ENCODE measurements around the gene ADCY9.
"Not testable (repeated sequence)": the region's sequence is repeated elsewhere in the genome, so short reads cannot be mapped to it uniquely, and the experiment has no call there.

ADCY9 gene

DNA sequence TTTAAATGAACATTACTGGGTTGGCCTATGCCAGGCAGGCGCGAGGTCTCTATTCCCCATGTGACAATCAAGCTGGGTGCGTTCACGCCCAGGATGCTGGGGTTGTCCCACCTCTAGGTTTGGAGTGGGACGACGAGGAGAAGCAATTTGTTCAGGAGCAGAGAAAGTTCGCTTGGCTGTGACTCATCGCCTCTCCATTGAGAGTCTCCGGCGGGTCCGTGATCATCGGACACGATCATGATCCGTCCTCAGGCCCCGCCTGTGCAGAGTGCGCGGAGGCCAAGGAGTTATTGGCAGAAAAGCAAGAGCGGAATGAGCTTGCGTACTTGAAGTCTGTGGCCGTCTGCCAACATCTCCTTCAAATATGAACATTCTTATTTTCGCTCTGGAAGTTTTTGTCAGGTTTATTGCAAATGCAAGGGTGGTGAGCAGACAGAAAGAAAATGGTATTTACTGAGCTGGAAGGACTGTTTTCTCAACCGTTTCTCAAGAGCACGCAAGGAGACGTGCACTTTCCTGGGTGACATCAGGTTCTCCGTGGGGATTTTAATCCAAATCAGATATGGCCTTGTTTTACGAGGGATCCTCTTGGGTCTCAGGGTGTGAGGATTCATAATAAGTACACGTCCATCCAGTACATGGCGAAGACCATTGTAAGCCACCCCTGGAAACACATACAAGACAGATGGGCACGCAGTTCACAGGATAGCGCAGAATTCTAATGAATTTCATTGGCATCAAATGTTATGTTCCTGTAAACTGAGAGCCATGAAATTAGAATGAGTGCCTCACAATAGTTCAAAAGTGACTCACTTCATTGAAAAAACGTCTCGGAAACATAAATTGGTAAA lies 165.7 kb downstream of the ADCY9 start:
- no peak for DNase-seq (ENCODE audit: low read depth, low spot score)

DNA sequence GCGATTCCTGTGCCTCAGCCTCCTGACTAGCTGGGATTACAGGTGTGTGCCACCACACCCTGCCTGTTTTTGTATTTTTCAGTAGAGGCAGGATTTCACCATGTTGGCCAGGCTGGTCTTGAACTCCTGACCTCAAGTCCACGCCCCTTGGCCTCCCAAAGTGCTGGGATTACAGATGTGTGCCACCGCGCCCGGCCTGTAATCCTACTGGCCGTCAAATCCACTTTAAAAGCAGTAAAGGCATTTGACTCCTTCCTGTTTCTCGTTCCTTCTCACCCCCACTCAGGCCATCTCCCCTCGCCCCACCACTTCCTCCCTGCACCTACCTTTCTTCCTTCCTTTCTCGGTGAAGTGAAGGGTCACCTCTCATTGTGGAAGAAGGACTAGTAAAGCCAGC lies 166.3 kb downstream of the ADCY9 start:
- no peak for DNase-seq (ENCODE audit: low read depth, low spot score)

DNA sequence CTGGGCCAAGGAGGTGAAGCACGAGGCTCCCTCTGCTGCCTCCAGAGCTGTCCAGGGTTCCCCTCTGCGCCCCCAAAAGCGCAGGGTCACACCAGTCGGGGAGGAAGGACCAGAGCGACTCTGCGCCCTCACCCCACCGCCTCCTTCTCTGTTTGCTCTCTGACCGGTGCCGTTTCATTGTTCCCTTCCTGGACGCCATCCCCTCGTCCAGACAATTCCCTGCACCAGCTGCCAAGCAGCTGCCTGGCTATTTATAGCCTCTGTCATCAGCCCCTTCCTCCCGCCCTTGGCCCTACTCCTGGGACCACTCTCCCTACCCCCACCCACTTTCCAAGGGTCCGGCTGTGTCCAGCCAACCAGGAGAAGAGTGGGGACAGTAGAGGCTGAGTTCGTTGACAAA lies 167.0 kb downstream of the ADCY9 start:
- no peak for DNase-seq (ENCODE audit: low read depth, low spot score)

DNA sequence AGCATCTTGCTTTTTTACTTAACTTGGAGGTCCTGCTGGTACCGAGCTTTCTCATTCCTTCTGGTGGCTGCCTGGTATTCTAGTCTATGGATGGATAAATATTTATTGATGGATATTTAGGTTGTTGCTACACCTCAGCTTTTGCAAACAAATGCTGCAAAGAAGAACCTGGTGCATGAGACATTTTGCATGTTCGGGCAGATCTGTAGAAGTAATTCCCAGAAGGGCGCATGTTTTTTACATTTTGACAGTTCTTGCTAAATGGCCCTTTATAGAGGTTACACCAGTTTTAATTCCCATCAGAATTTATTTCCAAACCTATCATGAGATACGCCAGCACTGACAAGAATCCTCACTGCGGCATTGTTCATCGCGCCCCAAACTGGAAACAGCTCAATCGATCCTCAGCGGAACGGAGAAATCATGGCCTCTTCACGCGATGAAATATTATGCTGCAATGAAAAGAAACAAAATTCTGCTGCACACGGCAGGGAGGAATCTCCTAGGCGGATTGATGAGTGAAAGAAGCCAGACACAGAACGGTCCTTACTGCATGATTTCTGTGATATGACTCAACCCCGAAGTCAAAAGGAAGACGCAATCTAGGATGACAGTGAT lies 167.8 kb downstream of the ADCY9 start:
- no peak for DNase-seq (ENCODE audit: low read depth, low spot score)

DNA sequence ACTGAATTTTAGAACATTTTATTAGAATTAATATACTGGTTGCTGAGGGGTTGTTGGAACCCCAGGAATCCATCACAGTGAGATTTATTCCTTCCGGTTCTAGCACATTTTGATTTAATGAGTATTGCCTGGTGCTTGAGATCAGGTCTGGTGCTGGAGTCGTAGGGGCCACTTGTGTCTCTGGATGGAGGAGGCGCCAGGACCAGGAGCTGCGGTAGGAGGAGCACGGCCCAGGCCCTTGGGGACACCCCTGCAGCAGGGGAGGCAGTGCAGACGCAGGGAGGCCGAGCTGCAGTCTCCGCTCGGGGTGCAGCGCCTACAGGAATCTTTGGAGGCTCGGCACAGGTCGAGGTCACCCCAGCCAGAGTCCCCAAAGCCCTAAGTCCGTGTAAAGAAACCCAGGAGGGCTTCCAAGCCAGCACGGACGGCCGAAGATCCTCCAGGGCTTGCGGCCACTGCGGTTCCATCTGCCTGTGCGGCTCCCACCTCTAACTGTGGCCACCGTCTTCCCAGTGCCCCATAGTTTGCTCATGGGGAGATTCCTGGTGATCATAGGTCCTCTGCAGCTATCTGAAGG lies 169.6 kb downstream of the ADCY9 start:
- no peak for DNase-seq (ENCODE audit: low read depth, low spot score)

DNA sequence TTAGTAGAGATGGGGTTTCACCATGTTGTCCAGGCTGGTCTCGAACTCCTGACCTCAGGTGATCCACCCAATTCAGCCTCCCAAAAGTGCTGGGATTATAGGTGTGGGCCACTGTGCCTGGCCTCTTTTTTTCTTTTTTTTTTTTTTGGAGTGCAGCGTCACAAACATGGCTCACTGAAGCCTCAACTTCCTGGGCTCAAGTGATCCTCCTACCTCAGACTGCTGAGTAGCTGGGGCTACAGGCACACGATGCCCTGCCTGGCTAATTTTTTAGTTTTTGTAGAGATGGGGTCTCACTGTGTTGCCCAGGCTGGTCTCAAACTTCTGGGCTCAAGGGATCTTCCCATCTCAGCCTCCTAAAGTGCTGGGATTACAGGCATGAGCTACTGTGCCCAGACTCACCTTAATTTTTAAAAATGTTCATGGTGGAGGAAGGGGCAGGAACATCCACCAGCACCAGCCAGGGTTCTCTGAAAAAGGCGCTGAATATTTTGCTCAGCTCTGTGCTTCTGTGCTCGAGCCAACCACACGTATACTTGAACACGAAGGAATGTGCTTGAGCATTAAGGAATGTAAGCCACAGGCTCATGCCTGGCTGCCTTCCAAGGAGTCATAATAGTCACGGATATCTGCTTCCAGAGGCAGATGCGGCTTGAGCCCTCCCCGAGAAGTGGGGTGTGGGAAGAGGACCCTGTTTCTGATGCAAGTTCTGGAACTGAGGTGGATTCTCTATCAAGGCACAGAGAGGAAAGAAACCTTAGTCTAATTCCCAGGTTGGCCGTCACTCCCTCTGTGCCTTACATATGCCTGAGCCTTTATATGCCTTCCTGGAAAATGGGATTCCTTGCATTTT lies 170.3 kb downstream of the ADCY9 start:
- DNase-seq (ENCODE audit: low read depth, low spot score), result peak; percentile 35

DNA sequence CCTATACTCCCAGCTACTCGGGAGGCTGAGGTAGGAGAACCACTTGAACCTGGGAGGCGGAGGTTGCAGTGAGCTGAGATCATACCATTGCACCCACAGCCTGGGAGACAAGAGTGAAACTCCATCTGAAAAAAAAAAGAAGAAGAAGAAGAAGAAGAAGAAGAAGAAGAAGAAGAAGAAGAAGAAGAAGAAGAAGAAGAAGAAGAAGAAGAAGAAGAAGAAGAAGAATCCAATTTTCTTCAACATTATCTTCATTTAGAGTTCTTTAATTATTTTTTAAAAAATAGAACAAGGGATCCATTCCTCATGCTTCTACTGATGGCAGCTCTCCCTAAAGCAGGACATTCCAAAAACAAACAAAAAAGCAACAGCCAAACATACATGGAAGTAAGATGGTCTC lies 171.8 kb downstream of the ADCY9 start:
- not testable (repeated sequence) for DNase-seq (ENCODE audit: low read depth, low spot score)

DNA sequence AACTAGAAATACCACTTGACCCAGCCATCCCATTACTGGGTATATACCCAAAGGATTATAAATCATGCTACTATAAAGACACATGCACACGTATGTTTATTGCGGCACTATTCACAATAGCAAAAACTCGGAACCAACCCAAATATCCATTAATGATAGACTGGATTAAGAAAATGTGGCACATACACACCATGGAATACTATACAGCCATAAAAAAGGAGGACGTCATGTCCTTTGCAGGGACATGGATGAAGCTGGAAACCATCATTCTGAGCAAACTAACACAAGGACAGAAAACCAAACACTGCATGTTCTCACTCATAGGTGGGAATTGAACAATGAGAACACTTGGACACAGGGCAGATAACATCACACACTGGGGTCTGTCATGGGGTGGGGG lies 174.1 kb downstream of the ADCY9 start:
- DNase-seq (ENCODE audit: low read depth, low spot score), result not testable (repeated sequence)

DNA sequence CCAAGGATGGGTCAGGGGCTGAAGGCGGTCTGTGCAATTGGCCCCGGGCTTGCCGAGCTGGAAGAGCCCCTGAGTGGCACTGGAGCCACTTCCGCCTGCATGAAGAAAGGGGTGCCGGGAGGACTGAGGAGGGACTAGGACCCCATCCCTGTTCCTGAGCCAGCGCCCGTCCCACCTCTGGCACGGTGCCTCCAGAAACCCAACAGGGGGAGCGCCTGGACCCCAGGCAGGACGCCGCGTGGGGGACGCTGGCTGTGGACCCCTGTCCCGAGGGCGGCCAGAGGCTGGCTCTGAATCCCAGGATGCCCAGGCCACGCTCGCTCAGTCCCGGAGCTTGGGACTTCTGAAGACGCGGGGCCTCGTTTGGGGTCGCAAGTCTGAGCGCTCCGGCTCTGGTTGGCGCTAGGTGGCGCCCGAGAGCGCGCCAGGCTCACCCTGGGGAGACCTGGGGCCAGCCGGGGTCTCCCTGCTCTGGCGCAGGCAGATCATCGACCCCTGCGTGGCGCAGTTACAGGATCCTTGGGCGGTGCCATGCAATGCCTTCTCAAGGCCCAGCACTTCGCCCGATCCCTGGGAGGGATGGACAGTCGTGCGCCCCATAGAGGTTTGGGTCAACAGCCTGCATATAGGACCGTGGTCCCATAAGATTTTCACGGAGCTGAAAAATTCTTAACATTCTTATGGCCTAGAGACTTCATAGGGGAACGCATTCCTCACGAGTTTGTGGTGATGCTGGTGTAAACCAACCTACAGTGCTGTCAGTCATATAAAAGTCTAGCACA lies 177.2 kb downstream of the ADCY9 start:
- peak; percentile 88 for DNase-seq (ENCODE audit: low read depth, low spot score)

DNA sequence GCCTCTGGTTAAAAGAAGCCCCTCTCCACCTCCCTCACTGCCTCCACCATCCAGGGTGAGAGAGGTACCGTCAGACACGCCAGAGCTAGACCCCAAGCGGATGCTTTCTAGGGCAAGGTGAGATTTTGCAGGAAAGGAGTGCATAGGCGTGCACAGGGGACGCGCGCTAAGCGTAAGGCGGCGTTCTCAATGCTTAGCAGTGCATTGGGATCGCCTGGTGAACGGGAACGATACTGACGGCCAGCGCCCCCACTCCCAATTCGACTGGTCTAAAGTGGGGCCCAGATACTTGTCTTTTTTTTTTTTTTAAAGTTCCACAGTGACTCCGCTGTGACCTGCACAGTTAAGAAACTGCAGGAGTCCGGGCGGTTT lies 177.8 kb downstream of the ADCY9 start:
- DNase-seq (ENCODE audit: low read depth, low spot score), result no peak

DNA sequence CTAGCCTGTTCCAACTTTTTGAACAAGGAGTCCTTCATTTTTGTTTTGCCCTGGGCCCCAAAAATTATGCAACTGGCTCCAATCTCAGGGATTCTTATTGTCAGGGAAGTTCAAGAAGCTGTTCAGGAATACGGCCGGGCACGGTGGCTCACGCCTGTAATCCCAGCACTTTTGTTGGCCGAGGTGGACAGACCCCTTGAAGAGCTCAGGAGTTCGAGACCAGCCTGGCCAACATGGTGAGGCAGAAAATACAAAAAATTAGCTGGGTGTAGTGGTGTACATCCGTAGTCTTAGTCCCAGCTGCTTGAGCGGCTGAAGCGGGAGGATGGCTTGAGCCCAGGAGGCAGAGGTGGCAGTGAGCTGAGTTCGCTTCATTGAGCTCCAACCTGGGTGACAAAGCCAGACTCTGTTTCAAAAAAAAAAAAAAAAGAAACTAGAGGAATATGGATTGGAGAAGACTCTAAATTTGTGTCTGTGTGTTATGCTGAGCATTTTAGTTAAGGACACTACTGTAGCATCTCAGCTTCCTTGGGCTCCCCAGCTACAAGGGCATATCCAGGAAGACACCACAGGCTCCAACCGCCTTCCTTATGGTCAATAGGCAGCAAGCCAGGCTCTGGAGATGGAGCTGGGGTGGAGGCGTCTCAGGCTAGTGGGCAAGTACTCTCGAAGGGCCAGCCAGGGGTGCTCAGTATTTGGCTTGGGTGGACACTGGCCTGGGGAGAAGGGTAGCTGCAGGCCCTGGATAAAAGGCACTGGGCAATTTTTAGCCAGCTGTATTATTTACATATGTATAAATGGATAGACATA lies 179.0 kb downstream of the ADCY9 start:
- DNase-seq (ENCODE audit: low read depth, low spot score), result no peak

DNA sequence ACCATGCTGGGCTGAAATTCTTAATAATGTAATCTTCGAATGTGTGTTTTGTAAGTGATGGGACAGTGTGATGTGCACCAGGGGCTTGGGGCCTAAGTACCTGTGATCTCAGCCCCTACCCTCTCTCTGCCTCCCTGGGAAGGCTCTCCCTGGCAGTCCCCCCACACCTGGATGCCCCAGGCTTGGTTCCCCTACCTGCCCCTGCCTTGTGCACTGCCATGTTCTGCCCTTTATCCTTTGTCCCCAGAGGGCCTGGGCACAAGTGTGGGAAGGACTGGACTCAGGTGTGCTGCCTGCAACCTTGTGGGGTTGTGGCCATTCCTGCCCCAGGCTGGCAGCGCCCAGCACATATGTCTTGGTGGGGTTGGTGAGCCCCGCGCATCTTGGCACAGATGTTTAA lies 180.3 kb downstream of the ADCY9 start:
- DNase-seq (ENCODE audit: low read depth, low spot score), result no peak

DNA sequence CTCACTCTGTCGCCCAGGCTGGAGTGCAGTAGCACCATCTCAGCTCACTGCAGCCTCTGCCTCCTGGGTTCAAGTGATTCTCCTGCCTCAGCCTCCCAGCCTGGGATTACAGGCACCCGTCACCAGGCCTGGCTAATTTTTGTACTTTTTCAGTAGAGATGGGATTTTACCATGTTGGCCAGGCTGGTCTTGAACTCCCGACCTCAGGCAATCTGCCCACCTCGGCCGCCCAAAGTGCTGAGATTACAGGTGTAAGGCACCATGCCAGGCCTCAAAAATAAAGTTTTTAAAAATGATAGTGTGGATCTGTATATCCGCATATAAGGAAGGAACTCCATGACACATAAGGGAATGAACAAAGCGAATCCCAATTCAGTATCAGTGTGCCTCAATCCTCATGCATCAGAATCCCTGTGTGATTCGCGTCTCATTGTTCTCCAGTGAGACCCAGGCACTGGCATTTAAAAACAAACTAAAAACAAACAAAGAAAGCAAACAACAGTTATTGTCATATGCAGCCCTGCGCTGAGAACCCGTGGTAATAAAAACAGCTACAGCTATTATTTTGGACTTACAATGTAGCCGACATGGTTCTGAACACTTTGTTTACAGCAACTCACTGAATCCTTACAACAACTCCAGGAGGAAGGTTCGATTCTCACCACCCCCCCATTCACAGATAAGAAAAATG lies 181.6 kb downstream of the ADCY9 start:
- no peak for DNase-seq (ENCODE audit: low read depth, low spot score)

DNA sequence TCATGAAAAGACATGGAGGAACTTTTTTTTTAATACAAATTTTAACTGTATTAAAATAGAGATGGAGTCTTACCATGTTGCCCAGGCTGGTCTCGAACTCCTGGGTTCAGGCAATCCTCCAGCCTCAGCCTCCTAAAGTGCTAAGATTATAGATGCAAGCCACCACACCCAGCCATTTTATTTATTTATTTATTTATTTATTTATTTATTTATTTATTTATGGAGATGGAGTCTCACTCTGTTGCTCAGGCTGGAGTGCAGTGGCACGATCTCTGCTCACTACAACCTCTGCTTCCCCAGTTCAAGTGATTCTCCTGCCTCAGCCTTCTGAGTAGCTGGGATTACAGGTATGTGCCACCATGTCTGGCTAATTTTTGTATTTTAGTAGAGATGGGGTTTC lies 189.1 kb downstream of the ADCY9 start:
- DNase-seq (ENCODE audit: low read depth, low spot score), result not testable (repeated sequence)

DNA sequence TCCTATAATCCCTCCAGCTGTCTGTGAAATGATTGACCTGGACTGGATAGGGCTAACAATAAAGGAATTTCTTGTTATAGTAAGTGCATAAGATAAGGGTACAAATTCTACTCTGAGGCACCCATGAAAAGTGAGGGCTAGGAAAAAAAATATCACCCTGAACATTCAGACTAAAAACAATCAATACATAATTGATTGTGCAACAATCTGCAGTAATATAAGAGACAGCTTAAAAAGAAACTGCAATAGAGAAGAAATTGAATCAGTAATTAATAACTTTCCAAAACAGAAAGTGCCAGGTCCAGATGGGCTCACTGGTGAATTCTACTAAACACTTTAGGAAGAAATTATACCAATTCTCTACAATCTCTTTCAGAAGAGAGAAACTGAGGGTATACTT lies 191.5 kb downstream of the ADCY9 start:
- no peak for DNase-seq (ENCODE audit: low read depth, low spot score)

DNA sequence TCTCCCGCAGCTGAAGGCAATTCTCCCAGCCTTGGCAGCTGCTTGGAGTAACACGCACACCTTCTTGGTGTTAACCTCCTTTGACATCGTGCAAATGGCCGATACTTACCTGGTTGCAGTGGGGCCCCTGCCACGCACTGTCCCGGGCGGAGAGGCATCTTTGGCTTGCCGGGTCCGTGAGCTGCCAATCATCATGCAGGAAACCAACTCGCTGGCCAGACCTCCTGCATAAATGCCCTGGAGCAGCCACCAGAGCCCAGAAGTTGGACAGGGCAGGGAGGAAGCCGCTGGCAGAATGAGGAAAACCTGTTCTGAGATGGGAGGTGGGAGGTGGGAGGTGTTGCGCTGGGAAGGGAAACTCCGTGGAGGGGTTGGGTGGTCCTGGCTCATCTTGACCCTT lies 194.0 kb downstream of the ADCY9 start:
- DNase-seq (ENCODE audit: low read depth, low spot score), result peak; percentile 70

DNA sequence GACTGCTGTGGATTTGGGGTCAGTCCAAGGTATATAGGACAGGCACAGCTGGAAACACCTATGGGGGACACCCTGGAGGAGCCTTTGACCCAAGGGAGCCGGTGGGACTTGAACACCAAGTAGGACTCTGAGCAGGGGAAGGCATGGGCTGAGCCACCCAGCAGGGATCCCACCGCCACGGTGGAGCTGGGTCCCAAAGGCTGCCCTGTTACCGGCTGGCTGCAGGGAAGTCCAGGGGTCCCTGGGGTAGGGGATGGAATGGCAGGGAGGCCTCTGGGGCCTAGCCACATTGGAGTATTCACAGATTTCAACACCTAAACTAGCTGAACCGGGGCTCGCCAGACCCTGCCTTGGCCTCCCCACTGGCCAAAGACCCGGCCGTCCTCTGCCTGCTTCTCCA lies 196.0 kb downstream of the ADCY9 start:
- DNase-seq (ENCODE audit: low read depth, low spot score), result no peak

DNA sequence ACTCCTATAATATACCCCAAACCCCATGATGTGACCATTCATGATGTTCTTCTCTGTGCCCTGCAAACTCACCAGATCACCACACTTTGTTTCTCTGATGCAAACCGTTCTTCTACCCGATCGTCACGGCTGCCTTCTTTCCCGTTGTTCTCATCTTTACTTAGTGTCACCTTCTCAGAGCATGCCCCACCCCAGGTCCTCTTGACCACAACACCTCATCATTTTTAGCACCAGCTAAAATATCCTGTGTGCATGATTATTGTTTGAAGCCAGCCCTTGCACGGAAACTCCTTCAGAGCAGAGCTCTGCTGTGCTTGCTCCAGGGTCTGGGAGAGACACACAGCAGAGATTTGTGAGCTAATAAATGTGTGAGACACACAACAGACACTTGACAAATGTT lies 196.8 kb downstream of the ADCY9 start:
- no peak for DNase-seq (ENCODE audit: low read depth, low spot score)

DNA sequence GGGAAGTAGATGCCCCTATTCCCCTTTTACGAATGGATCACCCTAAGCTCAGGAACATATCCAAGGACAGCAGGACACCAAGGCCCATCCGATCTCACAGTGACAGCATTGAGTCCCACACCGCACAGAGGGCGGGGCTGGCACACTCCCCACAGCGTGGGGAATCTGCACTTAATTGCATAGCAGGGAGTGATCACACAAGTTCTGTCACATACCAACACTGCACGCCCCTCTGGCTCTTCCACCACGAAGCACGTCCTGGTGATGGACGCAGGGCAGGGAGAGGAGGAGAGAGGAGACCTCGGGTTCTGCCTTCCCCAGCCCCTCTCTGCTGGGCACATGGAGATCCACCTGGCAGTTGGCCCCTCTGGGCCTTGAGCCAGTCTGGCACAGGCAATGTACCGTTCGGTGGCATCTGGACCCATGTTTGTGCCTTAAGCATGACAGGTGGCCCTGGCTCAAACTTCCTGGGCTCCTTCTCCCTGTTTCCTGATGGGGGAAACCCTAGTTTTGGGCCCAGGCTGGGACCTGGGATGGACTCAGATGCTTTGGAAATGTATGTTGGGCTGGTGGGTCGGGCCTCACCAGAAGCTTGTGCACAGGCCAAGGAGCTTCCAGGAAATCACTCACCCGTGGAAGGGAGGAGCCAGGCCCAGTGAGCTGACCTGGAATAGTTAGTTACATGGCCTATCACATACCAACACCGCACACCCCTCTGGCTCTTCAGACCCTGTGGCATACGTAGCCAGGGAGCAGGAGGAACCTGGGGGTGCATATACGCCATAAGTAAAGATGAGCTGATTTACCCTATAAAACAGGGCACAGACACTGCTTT lies 200.6 kb downstream of the ADCY9 start:
- no peak for DNase-seq (ENCODE audit: low read depth, low spot score)

Data from ELF-1 (cell line).